ENCODE results near the gene ERI3.
A peak's percentile ranks its signal among the peaks of the same experiment; 100 is the strongest.

ERI3 gene

GRCh38 chr1:44296806-44297205, 58.3 kb downstream of the ERI3 start:
- no peak for DNase-seq (ENCODE audit: low read depth)

GRCh38 chr1:44296086-44296485, 59.0 kb downstream of the ERI3 start:
- no peak for DNase-seq (ENCODE audit: low read depth)
- no peak for TF ChIP-seq CTCF (conservative IDR thresholded peaks at IDR 0.05; ENCODE audit: low read length)
- H3K4me3 ChIP-seq (ENCODE audit: low read length): no peak overlapping the region

More at GRCh38 chr1:44296806-44297205, 58.3 kb downstream of the ERI3 start:
- no peak overlapping the region for H3K4me3 ChIP-seq (ENCODE audit: low read length)
- no peak for TF ChIP-seq CTCF (conservative IDR thresholded peaks at IDR 0.05; ENCODE audit: low read length)

GRCh38 chr1:44294588-44295007, 60.5 kb downstream of the ERI3 start:
- H3K4me3 ChIP-seq (ENCODE audit: low read length): no peak overlapping the region
- peak; percentile 87 for TF ChIP-seq CTCF (conservative IDR thresholded peaks at IDR 0.05; ENCODE audit: low read length)
- peak; percentile 97 for DNase-seq (ENCODE audit: low read depth)

GRCh38 chr1:44293761-44294315, 61.2 kb downstream of the ERI3 start:
- no peak for DNase-seq (ENCODE audit: low read depth)
- no peak overlapping the region for H3K4me3 ChIP-seq (ENCODE audit: low read length)
- TF ChIP-seq CTCF (conservative IDR thresholded peaks at IDR 0.05; ENCODE audit: low read length): no peak

GRCh38 chr1:44292651-44293050, 62.4 kb downstream of the ERI3 start:
- no peak for TF ChIP-seq CTCF (conservative IDR thresholded peaks at IDR 0.05; ENCODE audit: low read length)
- H3K4me3 ChIP-seq (ENCODE audit: low read length): no peak overlapping the region
- no peak for DNase-seq (ENCODE audit: low read depth)

- no peak for TF ChIP-seq CTCF (conservative IDR thresholded peaks at IDR 0.05; ENCODE audit: low read length)
- H3K4me3 ChIP-seq (ENCODE audit: low read length): no peak overlapping the region
- no peak for DNase-seq (ENCODE audit: low read depth)
Observed at GRCh38 chr1:44290250-44291094, 64.6 kb downstream of the ERI3 start.

GRCh38 chr1:44289530-44289929, 65.5 kb downstream of the ERI3 start:
- H3K4me3 ChIP-seq (ENCODE audit: low read length): no peak overlapping the region
- no peak for DNase-seq (ENCODE audit: low read depth)
- no peak for TF ChIP-seq CTCF (conservative IDR thresholded peaks at IDR 0.05; ENCODE audit: low read length)

All from AG10803 (cell line).